Smooth muscle cell (in vitro differentiated cells): ENCODE measurements around the gene ZNF831. TPM values are rescaled to one million over a fixed set of nuclear protein-coding genes. Genes with fewer than 3 reads are reported as not detected.

ENCODE experiments used
- DNase-seq: peaks from one replicate; lab custom pipeline; 2025; ENCODE audit not compliant: unreplicated experiment; lab: John Stamatoyannopoulos, UW
- H2AFZ ChIP-seq: fragments of 200-600 bp; sonication (generic); 2 replicates; pipeline ENCODE4 v1.6.0; 2016; ENCODE audit warnings: antibody characterized with exemption, low read depth, mild to moderate bottlenecking
- H3F3A ChIP-seq: fragments of 200-600 bp; sonication (generic); 2 replicates; pipeline ENCODE4 v1.6.0; 2017; ENCODE audit warnings: antibody characterized with exemption, low read depth
- H3K27ac ChIP-seq: fragments of 200-600 bp; sonication (generic); 2 replicates; pipeline ENCODE4 v1.5.1; 2016; ENCODE audit warnings: low read depth, mild to moderate bottlenecking
- H3K27me3 ChIP-seq: fragments of 200-600 bp; sonication (generic); 2 replicates; pipeline ENCODE4 v1.6.1; 2016; ENCODE audit warnings: low read depth, mild to moderate bottlenecking
- H3K36me3 ChIP-seq: fragments of 200-600 bp; sonication (generic); 2 replicates; pipeline ENCODE4 v1.5.1; 2016; ENCODE audit warnings: low read depth
- H3K4me1 ChIP-seq: fragments of 200-600 bp; sonication (generic); 2 replicates; pipeline ENCODE4 v1.5.1; 2016; ENCODE audit warnings: low read depth
- H3K4me2 ChIP-seq: fragments of 200-600 bp; sonication (generic); 2 replicates; pipeline ENCODE4 v1.6.0; 2016; ENCODE audit warnings: mild to moderate bottlenecking
- H3K4me3 ChIP-seq: fragments of 200-600 bp; sonication (generic); 2 replicates; pipeline ENCODE4 v1.5.1; 2016; ENCODE audit warnings: mild to moderate bottlenecking
- H3K79me2 ChIP-seq: fragments of 200-600 bp; sonication (generic); 2 replicates; pipeline ENCODE4 v1.6.0; 2016; ENCODE audit warnings: low read depth, mild to moderate bottlenecking
- H3K9ac ChIP-seq: fragments of 200-600 bp; sonication (generic); 2 replicates; pipeline ENCODE4 v1.6.0; 2016; ENCODE audit warnings: low read depth
- H3K9me3 ChIP-seq: fragments of 200-600 bp; sonication (generic); replicated peaks from 2 replicates; pipeline ENCODE4 v1.5.1; 2016; ENCODE audit warnings: low read depth
- H4K20me1 ChIP-seq: fragments of 200-600 bp; sonication (generic); 2 replicates; pipeline ENCODE4 v1.6.0; 2016; ENCODE audit warnings: low read depth
- CTCF ChIP-seq: fragments of 200-600 bp; sonication (generic); IDR thresholded peaks from 2 replicates; pipeline ENCODE4 v1.5.1; 2017; ENCODE audit warnings: borderline replicate concordance, mild to moderate bottlenecking, antibody characterized with exemption; ENCODE audit not compliant: insufficient read depth, poor library complexity, severe bottlenecking
- WGBS: methylation state at CpG from one replicate; pipeline ENCODE4 v1.1.7; 2016; ENCODE audit warnings: low lambda C conversion rate; 5-methylcytosine and 5-hydroxymethylcytosine counted together
- polyA plus RNA-seq: library from polyadenylated mRNA; unstranded; fragments of >200 nt; fragmentation: Nextera tagmentation; extraction: Ambion mirVana; gene quantifications from 2 replicates; pipeline ENCODE4 v1.2.1, GENCODE V29; 2016
- total RNA-seq: library from RNA; depleted of rRNA; stranded (reverse); fragments of >200 nt; gene quantifications from 2 replicates; pipeline ENCODE4 v1.2.3, GENCODE V29; 2014

Gene ZNF831
- total and polyA plus RNA-seq, 2 experiments from 2014 or later, result not detected

- no peak overlapping the region for H2AFZ ChIP-seq
- H3K4me2 ChIP-seq, result no peak overlapping the region
- H3K27me3 ChIP-seq, result peaks cover 19% of the 10 kb centered on the region
- H3F3A ChIP-seq, result no peaks in the 10 kb centered on the region
- H3K27ac ChIP-seq, result no peak overlapping the region
- H3K36me3 ChIP-seq, result no peaks in the 10 kb centered on the region
- H3K9ac ChIP-seq, result no peak overlapping the region
- no peak for TF ChIP-seq CTCF
- no peaks in the 10 kb centered on the region for H3K9me3 ChIP-seq
- H3K79me2 ChIP-seq, result no peaks in the 10 kb centered on the region
- no peak for DNase-seq
- no peaks in the 10 kb centered on the region for H4K20me1 ChIP-seq
- no peak overlapping the region for H3K4me3 ChIP-seq
- WGBS, result 81% methylated on average over 9 of the region's 9 CpGs
- H3K4me1 ChIP-seq, result no peaks in the 10 kb centered on the region
These were observed 1.2 kb downstream of the ZNF831 start for GRCh38 chr20:59164686-59165391.

GRCh38 chr20:59165396-59165795 is 1.8 kb downstream of the ZNF831 start:
- no peak for DNase-seq

GRCh38 chr20:59165891-59166709 is 2.5 kb downstream of the ZNF831 start:
- Histone ChIP-seq H2AFZ (no peak overlapping the region), H3K79me2 (no peaks in the 10 kb centered on the region), H3K4me3 (no peak overlapping the region), H3K27me3 (peaks cover 21% of the 10 kb centered on the region), H3F3A (no peaks in the 10 kb centered on the region), H3K27ac (no peak overlapping the region), H4K20me1 (no peaks in the 10 kb centered on the region), H3K4me1 (no peaks in the 10 kb centered on the region), H3K9ac (no peak overlapping the region), H3K9me3 (peaks cover 3% of the 10 kb centered on the region), H3K4me2 (no peak overlapping the region), H3K36me3 (no peaks in the 10 kb centered on the region)
- DNase-seq, result no peak
- TF ChIP-seq CTCF, result no peak
- whole genome bisulfite sequencing, result 90% methylated on average over 11 of the region's 11 CpGs

More at GRCh38 chr20:59165396-59165795, 1.8 kb downstream of the ZNF831 start:
- H3K4me2 ChIP-seq, result no peak overlapping the region
- no peaks in the 10 kb centered on the region for H3K79me2 ChIP-seq
- peaks cover 3% of the 10 kb centered on the region for H3K9me3 ChIP-seq
- H3K27me3 ChIP-seq, result peaks cover 19% of the 10 kb centered on the region
- no peaks in the 10 kb centered on the region for H3K36me3 ChIP-seq
- WGBS, result 83% methylated on average over 1 of the region's 1 CpG
- H3K4me1 ChIP-seq, result no peaks in the 10 kb centered on the region
- H3F3A ChIP-seq, result no peaks in the 10 kb centered on the region
- no peaks in the 10 kb centered on the region for H4K20me1 ChIP-seq
- no peak overlapping the region for H2AFZ ChIP-seq
- H3K9ac ChIP-seq, result no peak overlapping the region
- H3K4me3 ChIP-seq, result no peak overlapping the region
- TF ChIP-seq CTCF, result no peak
- H3K27ac ChIP-seq, result no peak overlapping the region
